ENCODE measurements around the gene GPR157.

DNA sequence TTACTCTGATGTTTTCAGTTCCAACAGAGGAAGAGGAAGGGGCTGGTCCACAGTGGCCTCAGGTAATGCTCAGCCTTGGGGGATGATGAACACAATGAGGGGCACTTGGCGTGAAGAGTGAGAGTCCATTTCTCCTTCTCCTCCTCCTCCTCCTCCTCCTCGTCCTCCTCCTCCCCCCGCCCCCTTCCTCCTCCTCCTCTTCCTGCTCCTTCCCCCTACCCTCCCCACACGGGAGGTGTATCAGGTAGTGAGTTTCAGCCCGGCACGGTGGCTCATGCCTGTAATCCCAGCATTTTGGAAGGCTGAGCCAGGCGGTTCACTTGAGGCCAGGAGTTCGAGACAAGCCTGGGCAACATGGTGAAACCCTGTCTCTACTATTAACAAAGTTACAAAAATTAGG lies 17.3 kb upstream of the GPR157 start:
- TF ChIP-seq POLR2A (IDR thresholded peaks at IDR 0.05) = no peak
- TF ChIP-seq, protein P1, sequence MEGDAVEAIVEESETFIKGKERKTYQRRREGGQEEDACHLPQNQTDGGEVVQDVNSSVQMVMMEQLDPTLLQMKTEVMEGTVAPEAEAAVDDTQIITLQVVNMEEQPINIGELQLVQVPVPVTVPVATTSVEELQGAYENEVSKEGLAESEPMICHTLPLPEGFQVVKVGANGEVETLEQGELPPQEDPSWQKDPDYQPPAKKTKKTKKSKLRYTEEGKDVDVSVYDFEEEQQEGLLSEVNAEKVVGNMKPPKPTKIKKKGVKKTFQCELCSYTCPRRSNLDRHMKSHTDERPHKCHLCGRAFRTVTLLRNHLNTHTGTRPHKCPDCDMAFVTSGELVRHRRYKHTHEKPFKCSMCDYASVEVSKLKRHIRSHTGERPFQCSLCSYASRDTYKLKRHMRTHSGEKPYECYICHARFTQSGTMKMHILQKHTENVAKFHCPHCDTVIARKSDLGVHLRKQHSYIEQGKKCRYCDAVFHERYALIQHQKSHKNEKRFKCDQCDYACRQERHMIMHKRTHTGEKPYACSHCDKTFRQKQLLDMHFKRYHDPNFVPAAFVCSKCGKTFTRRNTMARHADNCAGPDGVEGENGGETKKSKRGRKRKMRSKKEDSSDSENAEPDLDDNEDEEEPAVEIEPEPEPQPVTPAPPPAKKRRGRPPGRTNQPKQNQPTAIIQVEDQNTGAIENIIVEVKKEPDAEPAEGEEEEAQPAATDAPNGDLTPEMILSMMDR (IDR thresholded peaks at IDR 0.05) = no peak

All from Peyer's patch (tissue), 4 donors.